GM18868 (cell line): Measurements from ENCODE around the gene UBC.
"Not testable (repeated sequence)": the region's sequence is repeated elsewhere in the genome, so short reads cannot be mapped to it uniquely, and the experiment has no call there.

ENCODE experiments used
- ATAC-seq: cut with Tn5 transposase; IDR thresholded peaks from one replicate; pipeline ENCODE4 v1.9.1; 2021; ENCODE audit warnings: mild to moderate bottlenecking, moderate library complexity; ENCODE audit not compliant: unreplicated experiment

UBC gene

GRCh38 chr12:124916374-124917134, 2.1 kb upstream of the UBC start:
- ATAC-seq: no peak

- no peak for ATAC-seq
Measured at GRCh38 chr12:124915239-124916236, 1.1 kb upstream of the UBC start.

- ATAC-seq: peak; percentile 35
Measured at GRCh38 chr12:124913474-124914391, 717 bp downstream of the UBC start.

- not testable (repeated sequence) for ATAC-seq
Measured at GRCh38 chr12:124912529-124913287, 1.7 kb downstream of the UBC start.

GRCh38 chr12:124911521-124911920, 2.9 kb downstream of the UBC start:
- not testable (repeated sequence) for ATAC-seq

- no peak for ATAC-seq
Measured at GRCh38 chr12:124910561-124911478, 3.6 kb downstream of the UBC start.

- ATAC-seq: no peak
Measured at GRCh38 chr12:124909831-124910560, 4.5 kb downstream of the UBC start.

- ATAC-seq: peak; percentile 63
Measured at GRCh38 chr12:124906606-124907261, 7.7 kb downstream of the UBC start.

GRCh38 chr12:124904306-124905098, 9.9 kb downstream of the UBC start:
- no peak for ATAC-seq

- ATAC-seq: peak; percentile 35
Measured at GRCh38 chr12:124902916-124903315, 11.5 kb downstream of the UBC start.

GRCh38 chr12:124901003-124901402, 13.4 kb downstream of the UBC start:
- ATAC-seq: peak; percentile 33

- not testable (repeated sequence) for ATAC-seq
Measured at GRCh38 chr12:124900345-124900795, 14.1 kb downstream of the UBC start.

- no peak for ATAC-seq
Measured at GRCh38 chr12:124898923-124899294, 15.5 kb downstream of the UBC start.

GRCh38 chr12:124898200-124898922, 16.1 kb downstream of the UBC start:
- peak; percentile 44 for ATAC-seq

GRCh38 chr12:124896461-124896860, 18.0 kb downstream of the UBC start:
- ATAC-seq: no peak
